SK-N-SH treated with all-trans-retinoic acid at 6 μM for 48 hours (cell line): ENCODE measurements around the gene DIAPH3.

ENCODE experiments used
- ATAC-seq: fragments of 200-7000 bp; cut with Tn5 transposase; 3 replicates; pipeline ENCODE4 v1.9.1; 2020; ENCODE audit warnings: mild to moderate bottlenecking, moderate library complexity
- ARNTL ChIP-seq: fragments of 450-650 bp; formaldehyde crosslinking; IDR thresholded peaks from 2 replicates; pipeline ENCODE4 v1.5.0; 2020; ENCODE audit warnings: low read depth, mild to moderate bottlenecking, moderate library complexity, borderline replicate concordance
- BACH2 ChIP-seq: fragments of 250-450 bp; sonication (Bioruptor Pico); IDR thresholded peaks from 2 replicates; pipeline ENCODE4 v1.9.0; 2021; ENCODE audit warnings: mild to moderate bottlenecking, borderline replicate concordance
- CSDC2 ChIP-seq: fragments of 250-450 bp; sonication (Bioruptor Pico); IDR thresholded peaks from 2 replicates; pipeline ENCODE4 v1.5.0; 2020; ENCODE audit warnings: mild to moderate bottlenecking, moderate library complexity
- CSRNP3 ChIP-seq: fragments of 250-450 bp; sonication (Bioruptor Pico); IDR thresholded peaks from 2 replicates; pipeline ENCODE4 v1.5.1; 2021; ENCODE audit warnings: mild to moderate bottlenecking, moderate library complexity
- GLIS3 ChIP-seq: fragments of 250-450 bp; sonication (Bioruptor Pico); IDR thresholded peaks from 2 replicates; pipeline ENCODE4 v1.5.0; 2020; ENCODE audit warnings: mild to moderate bottlenecking, moderate library complexity
- ISL1 ChIP-seq: fragments of 250-450 bp; sonication (Bioruptor Pico); IDR thresholded peaks from 2 replicates; pipeline ENCODE4 v2.1.2; 2022; ENCODE audit warnings: mild to moderate bottlenecking, moderate library complexity
- PATZ1 ChIP-seq: fragments of 250-450 bp; sonication (Bioruptor Pico); IDR thresholded peaks from 2 replicates; pipeline ENCODE4 v1.8.0; 2020; ENCODE audit warnings: mild to moderate bottlenecking, moderate library complexity, borderline replicate concordance
- POU6F1 ChIP-seq: fragments of 250-450 bp; sonication (Bioruptor Pico); IDR thresholded peaks from 2 replicates; pipeline ENCODE4 v1.8.0; 2021; ENCODE audit warnings: low read depth, mild to moderate bottlenecking, moderate library complexity, borderline replicate concordance
- PPARA ChIP-seq: fragments of 250-450 bp; sonication (Bioruptor Pico); IDR thresholded peaks from 2 replicates; pipeline ENCODE4 v1.5.0; 2020; ENCODE audit warnings: mild to moderate bottlenecking, borderline replicate concordance
- RARB ChIP-seq: fragments of 250-450 bp; sonication (Bioruptor Pico); IDR thresholded peaks from 2 replicates; pipeline ENCODE4 v1.8.0; 2021; ENCODE audit warnings: mild to moderate bottlenecking, moderate library complexity
- SNAI2 ChIP-seq: fragments of 250-450 bp; sonication (Bioruptor Pico); IDR thresholded peaks from 2 replicates; pipeline ENCODE4 v1.5.0; 2020; ENCODE audit warnings: mild to moderate bottlenecking, moderate library complexity
- TCF4 ChIP-seq: fragments of 250-450 bp; sonication (Bioruptor Pico); IDR thresholded peaks from 2 replicates; pipeline ENCODE4 v1.8.0; 2021; ENCODE audit warnings: mild to moderate bottlenecking, moderate library complexity, borderline replicate concordance
- TOX ChIP-seq: fragments of 250-450 bp; sonication (Bioruptor Pico); IDR thresholded peaks from 2 replicates; pipeline ENCODE4 v1.8.0; 2021; ENCODE audit warnings: mild to moderate bottlenecking, moderate library complexity, borderline replicate concordance
- ZFP3 ChIP-seq: fragments of 250-450 bp; sonication (Bioruptor Pico); IDR thresholded peaks from 2 replicates; pipeline ENCODE4 v1.5.0; 2020; ENCODE audit warnings: mild to moderate bottlenecking, moderate library complexity
- ZFP30 ChIP-seq: fragments of 450-650 bp; formaldehyde crosslinking; IDR thresholded peaks from 2 replicates; pipeline ENCODE4 v1.5.0; 2022; ENCODE audit warnings: mild to moderate bottlenecking, moderate library complexity
- ZNF565 ChIP-seq: fragments of 450-650 bp; formaldehyde crosslinking; conservative IDR thresholded peaks from 2 replicates; pipeline ENCODE4 v1.5.0; 2020; ENCODE audit warnings: low read depth, mild to moderate bottlenecking, moderate library complexity
- ZNF70 ChIP-seq: fragments of 450-650 bp; formaldehyde crosslinking; IDR thresholded peaks from 2 replicates; pipeline ENCODE4 v1.5.0; 2020; ENCODE audit warnings: mild to moderate bottlenecking, moderate library complexity
- ZNF8 ChIP-seq: fragments of 450-650 bp; formaldehyde crosslinking; IDR thresholded peaks from 2 replicates; pipeline ENCODE4 v1.5.0; 2020; ENCODE audit warnings: mild to moderate bottlenecking, moderate library complexity
- TF ChIP-seq, protein P1 (sequence below): fragments of 250-450 bp; sonication (Bioruptor Pico); IDR thresholded peaks from 2 replicates; pipeline ENCODE4 v1.5.0; 2020; ENCODE audit warnings: mild to moderate bottlenecking, moderate library complexity
- TF ChIP-seq, protein P2 (sequence below): fragments of 250-450 bp; sonication (Bioruptor Pico); IDR thresholded peaks from 2 replicates; pipeline ENCODE4 v1.5.1; 2020; ENCODE audit warnings: low read depth, mild to moderate bottlenecking, moderate library complexity

The DIAPH3 gene

DNA sequence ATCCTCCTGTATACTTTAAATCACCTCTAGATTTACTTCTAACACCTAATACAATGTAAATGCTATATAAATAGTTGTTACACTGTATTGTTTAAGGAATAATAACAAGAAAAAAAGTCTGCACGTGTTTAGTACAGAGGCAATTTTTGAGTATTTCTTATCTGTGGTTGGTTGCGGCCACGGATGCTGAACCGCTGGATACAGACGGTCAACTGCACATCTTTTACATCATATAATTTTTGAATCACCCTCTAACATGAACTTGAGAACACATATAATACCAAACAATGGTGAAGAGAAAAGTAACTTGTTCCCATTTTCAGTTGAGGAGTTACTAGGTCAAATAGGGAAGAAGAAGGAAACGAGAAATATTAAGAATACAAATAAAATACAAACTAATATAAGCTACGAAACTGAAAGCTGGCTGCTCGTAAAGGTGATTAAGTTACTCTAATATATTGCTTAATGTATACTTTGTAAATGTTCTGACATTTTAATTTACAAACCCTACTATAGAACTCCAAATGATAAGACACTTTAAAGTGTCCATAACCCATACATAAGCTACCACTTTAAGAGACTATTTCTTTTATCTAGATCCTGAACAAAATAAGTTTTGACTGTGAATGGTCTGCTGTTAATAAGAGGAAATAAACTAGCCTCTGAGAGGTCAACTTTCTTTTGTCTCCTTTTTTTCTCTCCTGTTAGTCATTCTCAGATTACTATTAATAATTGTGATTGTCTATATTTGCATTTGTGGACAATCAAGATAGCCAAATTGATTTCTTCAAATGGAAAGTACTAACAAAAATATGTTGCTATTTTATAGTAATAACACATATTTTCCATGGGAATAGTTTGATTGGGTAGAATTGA lies 457.4 kb downstream of the DIAPH3 start (continued):
- TF ChIP-seq, protein P1, sequence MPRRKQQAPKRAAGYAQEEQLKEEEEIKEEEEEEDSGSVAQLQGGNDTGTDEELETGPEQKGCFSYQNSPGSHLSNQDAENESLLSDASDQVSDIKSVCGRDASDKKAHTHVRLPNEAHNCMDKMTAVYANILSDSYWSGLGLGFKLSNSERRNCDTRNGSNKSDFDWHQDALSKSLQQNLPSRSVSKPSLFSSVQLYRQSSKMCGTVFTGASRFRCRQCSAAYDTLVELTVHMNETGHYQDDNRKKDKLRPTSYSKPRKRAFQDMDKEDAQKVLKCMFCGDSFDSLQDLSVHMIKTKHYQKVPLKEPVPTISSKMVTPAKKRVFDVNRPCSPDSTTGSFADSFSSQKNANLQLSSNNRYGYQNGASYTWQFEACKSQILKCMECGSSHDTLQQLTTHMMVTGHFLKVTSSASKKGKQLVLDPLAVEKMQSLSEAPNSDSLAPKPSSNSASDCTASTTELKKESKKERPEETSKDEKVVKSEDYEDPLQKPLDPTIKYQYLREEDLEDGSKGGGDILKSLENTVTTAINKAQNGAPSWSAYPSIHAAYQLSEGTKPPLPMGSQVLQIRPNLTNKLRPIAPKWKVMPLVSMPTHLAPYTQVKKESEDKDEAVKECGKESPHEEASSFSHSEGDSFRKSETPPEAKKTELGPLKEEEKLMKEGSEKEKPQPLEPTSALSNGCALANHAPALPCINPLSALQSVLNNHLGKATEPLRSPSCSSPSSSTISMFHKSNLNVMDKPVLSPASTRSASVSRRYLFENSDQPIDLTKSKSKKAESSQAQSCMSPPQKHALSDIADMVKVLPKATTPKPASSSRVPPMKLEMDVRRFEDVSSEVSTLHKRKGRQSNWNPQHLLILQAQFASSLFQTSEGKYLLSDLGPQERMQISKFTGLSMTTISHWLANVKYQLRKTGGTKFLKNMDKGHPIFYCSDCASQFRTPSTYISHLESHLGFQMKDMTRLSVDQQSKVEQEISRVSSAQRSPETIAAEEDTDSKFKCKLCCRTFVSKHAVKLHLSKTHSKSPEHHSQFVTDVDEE (CRISPR knock-in tag): no peak
- TF ChIP-seq ZNF565 (CRISPR knock-in tag): no peak
- no peak for TF ChIP-seq SNAI2 (CRISPR knock-in tag)

GRCh38 chr13:59702269-59702668 lies 461.5 kb downstream of the DIAPH3 start:
- TF ChIP-seq TOX (CRISPR knock-in tag) (no peak), ZNF70 (CRISPR knock-in tag) (no peak), SNAI2 (CRISPR knock-in tag) (no peak), BACH2 (CRISPR knock-in tag) (no peak)
- no peak for ATAC-seq

- no peak for ATAC-seq
- TF ChIP-seq TOX (CRISPR knock-in tag) (no peak), ZNF565 (CRISPR knock-in tag) (no peak), BACH2 (CRISPR knock-in tag) (no peak), ZFP30 (CRISPR knock-in tag) (no peak)
These were observed 462.5 kb downstream of the DIAPH3 start for GRCh38 chr13:59701261-59701660.

DNA sequence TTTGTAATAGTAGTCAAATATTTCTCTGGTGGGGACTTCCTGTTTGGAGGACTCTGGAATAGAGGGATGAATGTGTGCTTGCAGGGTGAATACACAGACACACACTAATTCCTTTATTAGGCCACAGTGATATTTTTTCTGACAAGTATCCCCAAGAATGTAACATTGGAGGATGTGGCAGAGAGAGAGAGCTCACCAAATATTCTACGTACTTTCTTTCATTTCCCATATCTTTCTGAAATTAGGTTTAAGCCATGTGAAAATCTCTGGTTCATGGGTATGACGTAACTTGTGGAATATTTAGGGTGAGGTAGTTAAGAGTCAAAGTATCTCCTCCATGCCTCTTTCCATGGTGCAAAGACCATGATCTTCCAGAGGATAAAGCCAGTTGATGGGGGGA lies 463.4 kb downstream of the DIAPH3 start:
- no peak for TF ChIP-seq RARB (CRISPR knock-in tag)
- no peak for TF ChIP-seq ZNF8
- TF ChIP-seq, protein P2, sequence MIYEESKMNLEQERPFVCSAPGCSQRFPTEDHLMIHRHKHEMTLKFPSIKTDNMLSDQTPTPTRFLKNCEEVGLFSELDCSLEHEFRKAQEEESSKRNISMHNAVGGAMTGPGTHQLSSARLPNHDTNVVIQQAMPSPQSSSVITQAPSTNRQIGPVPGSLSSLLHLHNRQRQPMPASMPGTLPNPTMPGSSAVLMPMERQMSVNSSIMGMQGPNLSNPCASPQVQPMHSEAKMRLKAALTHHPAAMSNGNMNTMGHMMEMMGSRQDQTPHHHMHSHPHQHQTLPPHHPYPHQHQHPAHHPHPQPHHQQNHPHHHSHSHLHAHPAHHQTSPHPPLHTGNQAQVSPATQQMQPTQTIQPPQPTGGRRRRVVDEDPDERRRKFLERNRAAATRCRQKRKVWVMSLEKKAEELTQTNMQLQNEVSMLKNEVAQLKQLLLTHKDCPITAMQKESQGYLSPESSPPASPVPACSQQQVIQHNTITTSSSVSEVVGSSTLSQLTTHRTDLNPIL (CRISPR knock-in tag): no peak
- TF ChIP-seq TOX (CRISPR knock-in tag): no peak
- TF ChIP-seq PATZ1 (CRISPR knock-in tag): no peak
- TF ChIP-seq BACH2 (CRISPR knock-in tag): no peak
- no peak for TF ChIP-seq PPARA
- no peak for TF ChIP-seq ARNTL
- no peak for TF ChIP-seq GLIS3 (CRISPR knock-in tag)
- TF ChIP-seq ZFP30 (CRISPR knock-in tag): no peak
- TF ChIP-seq ISL1: no peak
- TF ChIP-seq TCF4 (CRISPR knock-in tag): no peak
- no peak for TF ChIP-seq CSDC2 (CRISPR knock-in tag)
- no peak for TF ChIP-seq CSRNP3
- no peak for TF ChIP-seq ZFP3 (CRISPR knock-in tag)
- no peak for TF ChIP-seq POU6F1
- no peak for TF ChIP-seq ZNF70 (CRISPR knock-in tag)
- TF ChIP-seq, protein P1 (CRISPR knock-in tag): no peak
- ATAC-seq: no peak
